Mesodermal cell (in vitro differentiated cells): ENCODE measurements around the gene ALPP.
A peak's percentile ranks its signal among the peaks of the same experiment; 100 is the strongest.
"Not testable (repeated sequence)": the region's sequence is repeated elsewhere in the genome, so short reads cannot be mapped to it uniquely, and the experiment has no call there.

Experiments used
- H3K27ac ChIP-seq: 2 replicates; pipeline ENCODE4 v1.7.0; 2013; ENCODE audit warnings: mild to moderate bottlenecking, low read depth, low read length, moderate library complexity; ENCODE audit not compliant: severe bottlenecking
- H3K36me3 ChIP-seq: 2 replicates; pipeline ENCODE4 v1.7.1; 2013; ENCODE audit warnings: mild to moderate bottlenecking, low read length, moderate library complexity; ENCODE audit not compliant: control insufficient read depth, insufficient read depth
- H3K4me1 ChIP-seq: one replicate; pipeline ENCODE4 v1.7.1; 2013; ENCODE audit warnings: mild to moderate bottlenecking, low read length; ENCODE audit not compliant: insufficient read depth, control insufficient read depth, poor library complexity, severe bottlenecking
- H3K4me3 ChIP-seq: 2 replicates; pipeline ENCODE4 v1.7.0; 2013; ENCODE audit warnings: low read length, control low read depth, mild to moderate bottlenecking; ENCODE audit not compliant: insufficient read depth, poor library complexity, severe bottlenecking; ENCODE audit errors: extremely low read depth
- H3K9me3 ChIP-seq: 2 replicates; pipeline ENCODE4 v1.7.1; 2013; ENCODE audit warnings: mild to moderate bottlenecking, low read length, moderate library complexity; ENCODE audit not compliant: control insufficient read depth
- WGBS, 2 experiments: methylation state at CpG; one replicate each; pipeline ENCODE4 v1.1.5; 2013; ENCODE audit warnings: missing lambda C conversion rate in 2 of 2; ENCODE audit not compliant: insufficient coverage in 2 of 2; 5-methylcytosine and 5-hydroxymethylcytosine counted together

ALPP gene

DNA sequence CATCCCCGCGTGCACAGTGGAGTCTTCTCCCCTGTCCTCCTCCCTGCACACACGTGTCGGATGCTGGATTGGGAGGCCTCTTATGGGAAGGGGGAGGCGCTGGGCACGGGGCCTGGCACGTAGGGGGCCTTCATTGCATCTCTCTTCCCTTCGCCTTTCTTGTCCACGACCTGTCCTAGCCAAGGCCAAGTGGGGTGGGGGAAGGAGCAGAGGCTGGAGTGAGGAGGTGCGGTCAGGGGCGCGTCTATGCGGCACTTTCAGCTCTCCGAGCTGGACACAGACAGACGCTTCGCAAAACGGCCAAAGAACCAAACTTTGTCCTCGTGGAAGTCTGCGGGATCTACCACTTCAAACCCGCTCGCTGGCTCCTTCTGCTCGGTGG, 41.5 kb downstream of the ALPP start:
- Histone ChIP-seq H3K36me3 (no peaks in the 10 kb centered on the region), H3K27ac (no peak overlapping the region), H3K9me3 (peaks cover 16% of the 10 kb centered on the region), H3K4me3 (no peak overlapping the region), H3K4me1 (peaks cover 7% of the 10 kb centered on the region)
- WGBS, 2 experiments, result 2 to 3% methylated on average over 13 to 16 of the region's 22 CpGs

DNA sequence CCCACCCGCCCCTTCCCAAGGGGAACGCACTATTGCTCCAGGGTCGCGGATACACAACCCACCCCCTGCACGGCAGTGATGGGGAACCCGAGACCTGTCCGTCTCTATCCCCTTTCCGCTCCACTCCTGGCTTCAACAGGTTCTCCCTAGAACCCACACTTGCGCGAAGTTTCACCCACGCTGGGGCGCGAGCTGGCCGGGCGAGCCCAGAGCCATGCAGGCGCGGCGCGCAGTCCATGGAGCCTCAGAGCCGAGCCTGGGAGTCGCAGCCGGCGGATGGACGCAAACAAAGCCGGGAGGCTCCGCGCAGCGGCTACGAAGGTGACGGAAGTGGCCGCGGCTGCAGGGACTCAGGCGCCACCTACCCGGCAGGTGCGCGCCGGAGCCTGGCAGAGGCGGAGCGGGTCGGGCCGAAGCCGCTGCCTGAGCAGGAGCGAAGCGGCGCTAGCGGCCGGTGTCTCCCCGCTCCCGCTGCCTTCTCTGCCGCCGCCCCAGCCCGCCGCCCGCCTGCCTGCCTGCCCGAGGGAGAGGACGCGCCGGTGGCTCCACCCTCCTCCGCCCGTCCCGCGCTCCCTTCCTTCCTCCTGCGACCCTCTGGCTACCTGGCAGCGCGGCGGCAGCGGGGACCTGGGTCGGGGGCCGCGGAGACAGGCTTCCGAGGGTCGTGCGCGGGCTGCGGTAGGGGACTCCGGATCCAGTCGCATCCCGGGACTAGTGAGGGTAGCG, 42.1 kb downstream of the ALPP start:
- WGBS, 2 experiments, result 0 to 1% methylated on average over 54 to 66 of the region's 79 CpGs
- peaks cover 7% of the 10 kb centered on the region for H3K4me1 ChIP-seq

DNA sequence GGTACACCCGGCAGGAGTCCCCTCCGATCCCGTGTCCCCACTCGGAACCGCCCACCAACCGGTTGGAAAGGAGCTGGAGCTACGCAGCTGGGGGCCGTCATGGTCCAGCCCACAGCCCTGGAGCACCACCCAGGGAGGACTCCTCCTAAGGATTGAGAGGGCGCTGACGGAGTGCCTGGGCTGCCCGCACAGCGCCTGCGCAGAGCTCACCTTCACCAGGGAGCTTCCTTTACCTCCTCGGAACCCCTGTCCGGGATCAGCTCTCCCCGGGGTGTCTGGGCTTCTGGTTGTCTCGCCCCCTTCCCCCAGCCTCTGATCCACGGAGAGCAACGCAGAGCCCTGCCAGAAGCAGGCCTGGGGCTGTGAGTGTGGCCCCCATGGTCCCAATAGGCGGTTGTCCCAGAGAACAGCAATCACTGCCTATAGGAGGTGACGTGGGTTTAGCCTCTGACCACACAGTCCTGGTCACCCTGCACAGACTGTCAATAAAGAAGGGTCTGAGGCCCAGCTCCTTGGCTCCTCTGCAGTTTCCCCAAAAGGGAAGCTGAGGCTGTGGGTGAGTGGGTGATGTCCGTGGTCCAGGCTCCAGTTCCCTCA, 42.7 kb downstream of the ALPP start:
- H3K27ac ChIP-seq, result no peak overlapping the region
- H3K4me3 ChIP-seq, result no peak overlapping the region
- no peaks in the 10 kb centered on the region for H3K36me3 ChIP-seq
- H3K9me3 ChIP-seq, result peaks cover 16% of the 10 kb centered on the region
- H3K4me1 ChIP-seq, result peaks cover 7% of the 10 kb centered on the region
- 25 to 26% methylated on average over 21 of the region's 22 CpGs for WGBS, 2 experiments

More for the DNA sequence above, 42.1 kb downstream of the ALPP start:
- Histone ChIP-seq H3K9me3 (peaks cover 16% of the 10 kb centered on the region), H3K36me3 (no peaks in the 10 kb centered on the region), H3K27ac (no peak overlapping the region), H3K4me3 (peak overlapping the region; percentile 24)

DNA sequence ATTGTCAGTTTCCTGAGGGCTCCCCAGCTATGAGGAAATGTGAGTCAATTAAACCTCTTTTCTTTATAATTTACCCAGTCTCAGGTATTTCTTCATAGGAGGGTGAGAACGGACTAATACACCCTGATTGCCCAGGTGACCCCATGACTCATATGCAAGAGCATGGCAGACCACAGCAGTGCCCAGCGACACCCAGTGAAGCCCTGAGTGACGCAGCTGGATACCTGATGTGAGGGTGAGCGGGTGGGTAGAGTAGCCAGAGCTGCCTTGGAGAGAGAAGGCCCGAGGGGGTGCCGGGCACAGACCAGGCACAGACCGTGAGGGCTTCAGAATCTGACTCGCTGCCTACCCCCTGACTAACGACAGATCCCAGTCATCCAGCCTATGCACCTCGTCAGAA, 43.5 kb downstream of the ALPP start:
- no peak overlapping the region for H3K4me3 ChIP-seq
- 81 to 95% methylated on average over 6 to 9 of the region's 10 CpGs for WGBS, 2 experiments
- H3K9me3 ChIP-seq, result peaks cover 16% of the 10 kb centered on the region
- peaks cover 7% of the 10 kb centered on the region for H3K4me1 ChIP-seq
- no peaks in the 10 kb centered on the region for H3K36me3 ChIP-seq
- H3K27ac ChIP-seq, result no peak overlapping the region

DNA sequence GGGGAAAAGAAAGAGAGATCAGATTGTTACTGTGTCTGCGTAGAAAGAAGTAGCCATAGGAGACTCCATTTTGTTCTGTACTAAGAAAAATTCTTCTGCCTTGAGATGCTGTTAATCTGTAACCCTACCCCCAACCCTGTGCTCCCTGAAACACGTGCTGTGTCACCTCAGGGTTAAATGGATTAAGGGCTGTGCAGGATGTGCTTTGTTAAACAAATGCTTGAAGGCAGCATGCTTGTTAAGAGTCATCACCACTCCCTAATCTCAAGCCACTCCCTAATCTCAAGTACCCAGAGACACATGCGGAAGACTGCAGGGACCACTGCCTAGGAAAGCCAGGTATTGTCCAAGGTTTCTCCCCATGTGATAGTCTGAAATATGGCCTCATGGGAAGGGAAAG, 44.4 kb downstream of the ALPP start:
- H3K4me1 ChIP-seq, H3K4me3 ChIP-seq, H3K27ac ChIP-seq, H3K36me3 ChIP-seq: not testable (repeated sequence)
- peaks cover 16% of the 10 kb centered on the region for H3K9me3 ChIP-seq
- no CpG with 5 or more reads among the region's 3 CpGs for WGBS, 2 experiments

DNA sequence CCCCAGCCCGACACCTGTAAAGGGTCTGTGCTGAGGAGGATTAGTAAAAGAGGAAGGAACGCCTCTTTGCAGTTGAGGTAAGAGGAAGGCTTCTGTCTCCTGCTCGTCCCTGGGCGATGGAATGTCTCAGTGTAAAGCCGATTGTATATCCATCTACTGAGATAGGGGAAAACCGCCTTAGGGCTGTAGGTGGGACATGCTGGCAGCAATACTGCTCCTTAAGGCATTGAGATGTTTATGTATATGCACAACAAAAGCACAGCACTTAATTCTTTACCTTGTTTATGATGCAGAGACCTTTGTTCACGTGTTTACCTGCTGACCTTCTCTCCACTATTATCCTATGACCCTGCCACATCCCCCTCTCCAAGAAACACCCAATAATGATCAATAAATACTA, 44.9 kb downstream of the ALPP start:
- H3K27ac ChIP-seq, H3K4me3 ChIP-seq, H3K36me3 ChIP-seq, H3K4me1 ChIP-seq: not testable (repeated sequence)
- 12% methylated on average over 5 of the region's 7 CpGs; no CpG with 5 or more reads in 1 of the 2 experiments for WGBS, 2 experiments
- peaks cover 16% of the 10 kb centered on the region for H3K9me3 ChIP-seq

DNA sequence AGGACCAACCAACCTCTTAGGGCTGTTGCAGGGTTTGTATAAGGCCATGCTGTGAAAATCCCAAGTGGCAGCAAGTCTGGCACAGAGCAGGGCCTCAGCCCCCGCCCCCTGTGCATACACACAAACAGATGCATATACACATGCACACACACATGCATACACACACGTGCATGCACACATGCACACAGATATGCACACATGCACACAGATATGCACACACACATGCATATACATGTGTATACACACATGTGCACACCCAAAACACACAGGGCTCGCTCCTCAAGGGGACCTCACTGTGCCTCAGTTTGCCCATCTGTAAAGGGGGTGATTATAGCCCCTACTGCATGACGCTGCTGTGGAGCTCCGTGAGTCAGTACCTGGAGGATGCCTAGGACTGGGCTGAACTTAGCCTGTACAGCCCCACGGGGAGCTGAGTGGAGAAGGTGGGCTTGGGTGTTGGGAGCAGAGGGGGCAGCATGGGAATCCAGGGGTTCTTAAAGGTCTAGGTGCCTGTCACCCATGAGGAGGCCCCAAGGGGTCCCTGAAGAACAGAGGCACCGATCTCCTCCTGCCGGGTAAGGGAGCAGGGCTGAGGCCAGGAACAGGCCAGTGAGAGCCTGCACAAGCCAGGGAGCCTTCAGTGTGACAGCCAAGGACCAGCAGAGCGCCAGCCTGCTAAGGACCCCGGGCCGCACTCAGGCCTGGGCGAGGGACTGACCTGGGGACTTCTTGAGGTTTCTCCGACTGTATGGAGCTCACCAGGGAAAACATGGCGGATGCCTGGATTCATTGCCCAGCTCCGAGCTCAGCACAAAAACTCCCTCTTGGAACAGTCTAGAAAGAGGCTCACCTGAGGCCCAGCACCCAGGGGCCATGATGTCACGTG, 53.4 kb downstream of the ALPP start:
- Histone ChIP-seq H3K27ac (no peak overlapping the region), H3K4me3 (no peak overlapping the region), H3K9me3 (no peaks in the 10 kb centered on the region), H3K4me1 (peaks cover 8% of the 10 kb centered on the region), H3K36me3 (no peaks in the 10 kb centered on the region)
- WGBS, 2 experiments, result 93 to 95% methylated on average over 14 to 16 of the region's 16 CpGs
